ENCODE results near the gene CASKIN2. TPM values are rescaled to one million over a fixed set of nuclear protein-coding genes. Genes with fewer than 3 reads are reported as not detected.

CASKIN2 gene
- total RNA-seq, 1 experiment from 2014 or later = 37.0 TPM

DNA sequence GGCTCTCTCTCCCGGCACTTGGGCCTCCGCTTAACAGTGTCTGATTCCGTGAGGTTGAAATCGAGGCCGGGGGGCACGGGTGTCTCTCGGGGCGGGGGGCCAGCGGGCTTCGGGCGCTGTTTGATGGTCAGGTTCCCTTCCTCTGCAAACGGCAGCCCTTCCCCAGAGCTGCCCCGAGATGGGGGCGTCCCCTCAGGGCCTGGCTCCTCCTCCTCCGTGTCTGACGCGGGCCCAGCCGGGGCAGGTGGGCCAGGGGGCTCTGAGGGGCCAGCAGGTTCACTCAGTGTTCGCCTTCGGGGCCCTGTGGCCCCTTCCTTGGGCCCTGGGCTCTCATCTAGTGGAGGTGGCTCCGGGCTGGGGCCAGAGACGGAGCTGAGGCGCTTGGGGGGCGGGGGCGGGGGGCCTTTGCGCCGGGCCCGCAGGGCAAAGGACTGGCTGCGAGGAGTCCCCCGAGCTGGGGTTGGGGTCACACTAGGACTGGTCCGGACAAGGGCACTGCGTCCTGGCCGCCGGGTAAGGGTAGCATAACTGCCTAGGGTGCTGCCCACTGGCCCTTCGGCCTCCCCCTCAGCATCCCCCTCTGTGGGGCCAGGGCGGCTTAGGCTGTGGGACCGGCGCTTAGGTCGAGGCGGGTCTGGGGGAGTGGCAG is 13.1 kb downstream of the CASKIN2 start:
- no peaks in the 10 kb centered on the region for H3K4me1 Mint-ChIP-seq
- Histone ChIP-seq H2AFZ (ENCODE audit: low read length) (no peak overlapping the region), H2BK12ac (ENCODE audit: insufficient read length, low read depth, low read length) (no peak overlapping the region), H3K14ac (ENCODE audit: insufficient read depth, low read length) (no peak overlapping the region), H2BK15ac (ENCODE audit: low read depth, low read length) (no peak overlapping the region), H3K4me1 (ENCODE audit: insufficient read depth, low read length) (no peaks in the 10 kb centered on the region), H4K5ac (ENCODE audit: insufficient read length, low read depth, low read length) (no peak overlapping the region), H3K27me3 (ENCODE audit: insufficient read depth, low read length) (no peaks in the 10 kb centered on the region), H3K23ac (ENCODE audit: insufficient read length, low read depth, low read length) (no peak overlapping the region), H3K23me2 (ENCODE audit: insufficient read length, low read depth, low read length, poor library complexity, severe bottlenecking) (no peaks in the 10 kb centered on the region), H2BK20ac (ENCODE audit: low read depth, low read length, poor library complexity, severe bottlenecking) (no peak overlapping the region), H2AK5ac (ENCODE audit: insufficient read length, low read length) (no peak overlapping the region), H3T11ph (ENCODE audit: low read length) (no peak overlapping the region), H3K4ac (ENCODE audit: low read depth, low read length) (no peak overlapping the region), H4K20me1 (ENCODE audit: control insufficient read depth, insufficient read depth, insufficient read length) (no peaks in the 10 kb centered on the region), H3K9ac (ENCODE audit: extremely low read depth, insufficient read length, low read length) (no peak overlapping the region), H2BK120ac (ENCODE audit: low read depth, low read length, poor library complexity, severe bottlenecking) (no peak overlapping the region), H3K56ac (ENCODE audit: insufficient read length, low read depth, low read length) (no peak overlapping the region), H3K79me1 (ENCODE audit: insufficient read depth, low read depth, low read length, poor library complexity, severe bottlenecking) (no peaks in the 10 kb centered on the region), H3K4me2 (ENCODE audit: insufficient read depth, insufficient read length, low read length) (no peak overlapping the region), H4K8ac (replicated peaks; ENCODE audit: insufficient read length, low read depth, low read length) (no peak overlapping the region), H3K18ac (ENCODE audit: insufficient read length, low read depth, low read length) (no peak overlapping the region), H3K9me3 (ENCODE audit: control insufficient read depth, low read depth, low read length) (no peaks in the 10 kb centered on the region), H3K79me2 (ENCODE audit: insufficient read depth, low read length) (no peaks in the 10 kb centered on the region), H3K27ac (ENCODE audit: insufficient read length, low read depth, low read length) (no peak overlapping the region), H2BK5ac (ENCODE audit: insufficient read length, low read length) (no peak overlapping the region), H4K91ac (ENCODE audit: insufficient read length, low read depth, low read length) (no peak overlapping the region)
- H3K4me3 Mint-ChIP-seq = no peak overlapping the region
- H3K27ac Mint-ChIP-seq = no peak overlapping the region
- no peaks in the 10 kb centered on the region for H3K9me3 Mint-ChIP-seq
- TF ChIP-seq CTCF (conservative IDR thresholded peaks at IDR 0.05) = no peak
- no CpG with 5 or more reads among the region's 40 CpGs for WGBS (ENCODE audit: extremely low coverage, insufficient read length, low lambda C conversion rate)
- H3K36me3 Mint-ChIP-seq (ENCODE audit: insufficient read depth in 1 of 3, low read depth in 3 of 3) = peaks cover 0 to 52% (median 30%) of the 10 kb centered on the region in 3 experiments; a peak in 5 of 7 replicates
- no peak for DNase-seq
- no peaks in the 10 kb centered on the region; the same call in 1 of the 2 replicates for H3K27me3 Mint-ChIP-seq (ENCODE audit: low read depth)
